HG02885 (cell line): ENCODE data around the gene BTBD19.
"Not testable (repeated sequence)": the region's sequence is repeated elsewhere in the genome, so short reads cannot be mapped to it uniquely, and the experiment has no call there.

Experiments
- ATAC-seq: cut with Tn5 transposase; IDR thresholded peaks from one replicate; pipeline ENCODE4 v1.9.1; 2021; ENCODE audit warnings: mild to moderate bottlenecking; ENCODE audit not compliant: unreplicated experiment, poor library complexity

Gene BTBD19

DNA sequence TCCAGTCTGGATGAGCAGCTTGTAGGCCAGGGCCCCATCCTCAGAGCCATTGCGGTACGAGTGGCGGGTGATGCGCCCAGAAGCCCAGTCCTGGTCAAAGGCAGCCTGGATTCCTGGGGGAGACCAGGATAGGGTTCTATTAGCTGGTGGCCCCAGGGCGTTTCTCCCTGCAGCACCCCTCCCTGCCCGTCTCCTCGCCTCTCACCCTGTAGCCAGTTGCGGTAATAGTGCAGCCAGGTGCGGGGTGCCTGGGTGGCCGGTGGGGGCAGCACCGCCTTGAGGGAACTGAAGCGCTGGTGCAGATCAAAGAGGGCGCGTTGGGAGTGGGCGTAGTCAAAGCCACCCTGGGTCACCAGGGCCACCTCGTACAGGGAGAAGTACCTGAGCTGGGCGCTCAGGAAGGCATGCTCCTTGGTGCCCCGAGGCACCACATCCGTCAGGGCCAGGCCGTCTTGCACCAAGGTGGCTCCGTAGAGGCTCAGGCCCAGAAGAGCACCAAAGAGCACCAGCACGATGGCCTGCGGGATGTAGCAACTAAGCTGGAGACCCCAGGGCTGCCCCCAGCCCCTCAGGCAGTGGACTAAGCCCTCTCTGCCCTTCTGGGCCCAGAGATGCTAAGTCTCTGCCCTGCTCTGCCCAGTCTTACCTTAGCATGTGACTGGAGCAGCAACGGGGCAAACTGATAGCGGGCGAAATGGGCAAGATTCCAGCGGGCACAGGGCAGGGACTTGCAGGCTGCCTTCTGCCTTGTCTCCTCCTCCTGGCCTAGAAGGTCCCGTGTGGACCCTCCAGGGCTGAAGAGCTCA lies 19.1 kb downstream of the BTBD19 start:
- ATAC-seq, result no peak

DNA sequence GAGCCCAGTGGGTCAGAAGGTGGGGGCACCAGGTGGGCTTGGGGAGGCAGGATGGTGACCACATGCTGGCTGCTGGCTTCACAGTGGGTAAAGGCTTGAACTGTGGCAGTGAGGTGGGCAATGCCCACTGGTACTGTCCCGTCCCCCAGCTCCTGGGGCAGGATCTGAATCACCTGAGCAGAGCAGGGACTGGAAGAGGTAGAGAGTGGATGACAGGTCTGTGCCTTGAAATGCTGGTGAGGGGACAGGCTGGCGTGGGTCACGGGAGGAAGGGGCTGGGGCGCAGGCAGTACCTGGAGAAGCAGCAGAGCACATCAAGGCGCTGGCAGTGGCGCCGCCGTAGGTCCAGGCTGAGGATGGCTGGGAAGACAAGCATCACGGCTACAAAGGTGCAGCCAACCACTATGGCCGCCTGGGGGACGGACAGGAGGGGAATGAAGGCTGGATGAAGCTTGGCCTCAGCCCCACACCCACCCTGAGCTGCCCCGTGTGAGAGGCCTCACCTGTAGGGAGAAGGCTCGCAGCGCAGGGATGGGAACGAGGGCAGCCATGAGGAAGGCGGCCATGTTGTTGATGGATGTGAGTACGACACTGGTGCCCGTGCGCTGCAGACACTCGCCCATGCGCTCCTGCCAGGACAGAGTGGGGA lies 19.8 kb downstream of the BTBD19 start:
- ATAC-seq, result no peak

DNA sequence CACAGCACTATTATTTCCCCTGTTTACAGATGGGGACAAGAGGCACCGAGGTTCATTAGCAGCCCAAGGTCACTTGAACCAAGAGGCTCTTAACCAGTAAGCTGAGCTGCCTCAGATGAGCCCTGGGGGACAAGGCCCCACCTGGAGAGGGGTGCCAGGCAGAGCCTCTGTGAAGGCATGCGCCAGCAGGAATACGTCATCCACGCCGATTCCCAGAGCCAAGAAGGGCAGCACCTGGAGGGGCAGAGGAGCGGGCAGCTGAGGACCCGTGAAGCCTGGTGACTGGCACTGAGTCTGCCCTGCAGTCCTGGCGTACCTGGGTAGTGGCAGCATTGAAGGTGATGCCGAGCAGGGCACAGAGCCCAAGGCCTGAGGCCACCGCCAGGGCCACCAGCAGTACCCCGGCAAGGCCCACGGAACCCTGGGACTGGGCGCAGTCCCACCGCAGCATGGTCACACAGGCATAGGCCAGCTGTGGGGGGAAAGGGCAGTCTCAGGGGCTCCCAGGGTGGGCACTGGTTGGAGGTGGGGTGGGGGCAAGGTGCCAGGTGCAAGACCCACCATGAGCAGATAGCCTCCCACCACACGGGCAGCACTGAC lies 20.6 kb downstream of the BTBD19 start:
- ATAC-seq, result no peak

DNA sequence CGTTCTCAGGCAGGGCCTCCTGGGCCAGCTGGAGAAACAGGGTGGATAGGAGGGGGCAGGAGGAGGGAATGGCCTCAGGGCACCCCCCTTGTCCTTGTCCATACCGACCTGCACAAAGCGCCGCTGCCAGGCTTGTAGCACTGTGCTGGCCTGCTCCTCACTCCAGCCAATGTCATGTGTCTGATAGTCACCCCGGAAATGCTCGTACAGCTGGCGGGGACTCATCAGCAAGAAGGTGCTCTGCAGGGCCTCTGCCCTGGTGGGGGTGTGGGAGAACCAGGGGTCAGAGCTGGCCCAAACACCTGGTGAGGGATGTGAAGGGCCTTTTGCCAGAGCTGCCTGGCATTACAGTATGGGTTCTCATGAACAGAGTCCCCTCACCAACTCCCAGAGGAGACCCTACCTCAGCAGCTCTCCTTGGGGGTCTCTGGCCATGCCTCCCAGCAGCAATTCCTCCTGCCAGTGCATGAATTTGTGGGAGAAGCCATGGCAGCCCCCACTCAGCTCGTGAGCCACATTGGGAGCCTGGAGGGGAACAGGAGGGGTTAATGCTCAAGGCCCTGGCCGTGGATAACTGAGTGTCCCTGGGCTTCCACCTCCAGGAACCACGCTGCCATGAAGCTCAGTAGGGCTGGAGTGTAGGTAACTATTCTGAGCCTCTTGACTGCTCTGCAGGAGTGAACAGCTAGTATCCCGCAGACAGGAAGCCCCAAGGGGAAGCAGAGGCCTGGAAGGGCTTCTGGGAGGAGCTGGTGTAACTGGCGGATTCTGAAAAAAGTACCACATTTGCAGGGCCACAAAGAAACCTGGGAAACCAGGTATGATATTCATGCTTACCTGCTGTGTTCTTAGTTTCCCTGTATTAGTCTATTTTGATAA lies 21.4 kb downstream of the BTBD19 start:
- ATAC-seq, result no peak

DNA sequence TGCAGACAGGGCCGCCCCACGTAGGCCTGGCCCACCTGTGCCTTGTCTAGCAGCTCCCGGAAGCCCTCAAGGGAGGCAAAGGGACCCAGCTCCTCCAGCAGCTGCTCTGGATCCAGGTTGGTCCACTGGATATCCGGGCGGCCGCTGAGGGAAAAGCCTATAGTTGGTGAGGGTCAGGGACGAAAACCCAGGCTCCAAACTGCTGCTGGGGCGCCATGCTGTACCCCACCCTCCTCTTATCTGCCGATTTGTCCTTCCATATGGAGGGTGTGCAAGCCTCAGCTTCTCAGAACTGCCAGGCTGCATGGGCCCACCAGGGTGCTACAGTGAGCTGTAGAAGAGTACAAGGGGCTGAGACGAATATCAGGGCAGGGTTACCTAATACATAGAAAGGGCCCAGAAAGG lies 22.6 kb downstream of the BTBD19 start:
- ATAC-seq, result no peak

DNA sequence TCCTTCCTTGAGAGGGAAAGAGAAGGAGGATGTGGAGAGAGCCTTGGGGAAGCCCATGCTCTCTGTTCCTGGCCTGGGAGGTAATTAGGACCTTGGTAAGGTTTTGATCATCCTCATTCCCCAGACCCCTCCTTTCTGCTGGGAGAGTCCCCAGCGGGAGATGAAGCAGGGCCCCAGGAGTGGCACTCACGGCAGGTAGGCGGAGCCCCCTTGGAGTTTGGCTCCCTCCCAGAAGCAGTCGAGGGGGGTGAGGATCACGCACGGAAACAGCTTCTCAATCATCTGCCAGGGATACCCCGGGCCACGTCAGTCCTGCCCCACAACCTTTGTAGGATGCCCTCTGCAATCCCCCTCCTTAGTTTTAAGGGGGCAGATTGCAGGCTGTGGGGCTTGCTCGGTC lies 23.2 kb downstream of the BTBD19 start:
- ATAC-seq, result no peak

DNA sequence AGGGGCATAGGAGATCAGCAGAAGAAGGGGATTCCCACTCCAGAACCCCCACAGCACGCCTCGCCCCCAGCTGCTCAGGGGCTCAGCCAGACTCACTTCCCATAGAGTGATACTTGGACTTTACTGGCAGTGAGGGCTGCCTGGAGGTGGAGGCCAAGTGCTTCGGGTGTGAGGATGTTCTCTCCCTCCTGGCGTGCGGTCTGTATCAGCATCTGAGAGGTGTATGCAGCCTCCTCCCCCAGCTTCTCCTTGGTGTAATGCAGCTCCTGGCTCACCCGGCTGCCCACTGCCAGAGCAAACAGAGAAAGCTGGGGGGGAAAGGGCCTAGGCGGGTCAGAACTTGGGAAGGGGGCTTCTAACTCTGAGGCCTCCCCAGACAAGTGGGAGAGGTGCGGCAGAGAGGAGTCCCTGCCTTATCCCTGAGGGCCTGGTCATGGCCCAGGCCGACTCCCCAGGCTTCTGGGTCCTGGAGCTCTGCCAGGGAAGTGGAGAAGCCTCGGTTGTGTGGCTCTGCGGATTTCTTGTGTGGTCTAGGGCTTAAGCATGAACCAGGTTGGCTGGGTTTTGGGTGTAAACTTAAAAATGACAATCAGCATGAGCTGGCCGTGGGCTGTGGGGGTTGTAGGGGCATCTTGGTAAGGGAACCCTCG lies 23.9 kb downstream of the BTBD19 start:
- ATAC-seq, result no peak

DNA sequence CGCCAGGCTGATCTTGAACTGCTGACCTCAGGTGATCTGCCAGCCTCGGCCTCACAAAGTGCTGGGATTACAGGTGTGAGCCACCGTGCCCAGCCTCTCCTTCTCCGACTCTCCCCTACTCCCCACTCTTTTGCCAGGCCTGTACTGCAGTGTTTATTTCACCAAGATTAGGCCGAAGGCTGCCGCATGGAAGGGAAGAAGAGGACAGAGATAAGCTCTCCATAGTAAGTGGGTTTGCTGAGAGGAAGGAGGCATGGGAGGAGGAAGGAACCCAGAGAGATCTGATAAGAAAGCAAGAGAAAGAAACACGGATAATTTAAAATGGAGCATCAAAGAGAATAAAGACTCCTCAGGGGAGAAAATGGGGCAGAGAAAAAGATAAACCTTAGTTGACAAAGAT lies 26.0 kb downstream of the BTBD19 start:
- ATAC-seq, result no peak

DNA sequence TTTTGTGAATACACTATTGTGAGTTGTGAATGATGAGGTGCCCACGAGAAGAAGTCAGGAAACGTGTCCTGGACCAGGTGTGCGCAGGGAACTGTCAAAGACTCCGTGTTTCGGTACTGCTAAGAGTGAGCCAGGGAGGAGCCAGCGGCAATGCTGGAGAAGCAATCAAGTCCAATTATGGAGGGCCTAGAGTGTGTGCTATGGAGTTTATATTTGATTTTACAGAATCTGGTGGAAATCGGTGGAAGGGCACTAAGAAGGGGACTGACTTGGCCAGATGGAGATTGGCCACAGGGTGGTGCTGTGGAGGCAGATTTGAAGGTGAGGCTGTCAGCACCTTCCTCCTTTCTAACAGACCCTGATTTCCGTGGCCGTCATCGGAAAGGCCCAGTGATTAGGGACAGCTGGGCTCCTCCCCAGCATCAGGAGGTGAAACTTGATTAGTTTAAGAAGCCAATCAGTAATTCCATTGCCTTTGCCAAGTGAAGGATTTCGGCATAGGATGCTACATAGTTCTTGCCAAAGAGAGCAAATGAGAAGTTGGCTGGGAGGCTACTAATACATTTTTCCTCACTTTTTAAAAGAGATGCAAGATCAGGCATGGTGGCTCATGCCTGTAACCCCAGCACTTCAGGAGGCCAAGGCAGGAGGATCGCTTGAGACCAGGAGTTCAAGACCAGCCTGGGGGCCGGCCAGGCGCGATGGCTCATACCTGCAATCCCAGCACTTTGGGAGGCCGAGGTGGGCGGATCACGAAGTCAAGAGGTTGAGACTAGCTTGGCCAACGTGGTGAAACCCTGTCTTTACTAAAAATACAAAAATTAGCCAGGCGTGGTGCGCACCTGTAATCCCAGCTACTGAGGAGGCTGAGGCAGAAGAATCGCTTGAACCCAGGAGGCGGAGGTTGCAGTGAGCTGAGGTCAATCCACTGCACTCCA lies 27.7 kb downstream of the BTBD19 start:
- peak; percentile 66 for ATAC-seq

DNA sequence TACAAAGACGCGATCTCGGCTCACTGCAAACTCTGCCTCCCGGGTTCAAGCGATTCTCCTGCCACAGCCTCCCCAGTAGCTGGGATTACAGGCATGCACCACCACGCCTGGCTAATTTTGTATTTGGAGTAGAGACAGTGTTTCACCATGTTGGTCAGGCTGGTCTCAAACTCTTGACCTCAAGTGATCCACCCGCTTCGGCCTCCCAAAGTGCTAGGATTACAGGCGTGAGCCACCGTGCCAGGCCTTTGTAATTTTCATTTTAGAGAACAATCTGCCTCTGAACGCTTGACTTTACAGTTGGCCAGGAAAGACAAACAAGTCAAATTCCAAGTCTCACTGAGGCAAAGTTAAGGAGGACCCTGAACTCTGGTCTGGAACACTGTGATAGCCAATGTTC lies 30.0 kb downstream of the BTBD19 start:
- ATAC-seq, result not testable (repeated sequence)

DNA sequence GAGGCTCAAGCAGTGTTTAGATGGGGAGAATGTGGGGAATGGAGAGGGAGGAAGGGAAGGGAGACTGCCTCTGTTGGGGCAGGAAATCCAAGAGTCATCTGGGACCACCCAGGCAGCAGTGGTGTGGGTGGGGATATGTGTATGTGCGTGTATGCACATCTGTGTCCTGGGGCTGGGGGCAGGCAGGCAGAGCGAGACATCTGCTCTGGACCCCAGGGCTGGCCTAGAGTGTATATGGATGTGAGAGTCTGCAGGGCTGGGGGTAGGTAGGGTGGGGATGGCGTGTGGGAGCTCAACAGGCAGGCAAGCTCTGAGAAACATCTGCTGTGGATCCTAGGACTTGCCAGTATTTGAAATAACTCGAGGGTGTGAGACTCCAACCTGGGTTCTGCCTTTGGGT lies 31.3 kb downstream of the BTBD19 start:
- no peak for ATAC-seq

DNA sequence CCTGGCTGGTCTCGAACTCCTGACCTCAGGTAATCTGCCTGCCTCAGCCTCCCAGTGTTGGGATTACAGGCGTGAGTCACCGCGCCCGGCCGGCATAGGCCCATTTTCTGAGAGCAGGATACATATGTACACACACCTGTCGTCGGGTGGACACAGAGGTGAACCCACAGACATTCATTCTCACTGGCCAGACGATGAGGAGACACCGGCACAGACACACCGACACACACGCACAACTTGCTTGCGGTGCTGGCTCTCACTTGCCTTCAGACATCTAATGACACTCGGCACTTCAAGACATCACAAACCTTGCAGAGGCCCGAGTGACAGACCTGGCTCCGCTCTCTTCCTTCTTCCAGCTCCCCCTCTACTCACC lies 34.2 kb downstream of the BTBD19 start:
- ATAC-seq, result no peak

DNA sequence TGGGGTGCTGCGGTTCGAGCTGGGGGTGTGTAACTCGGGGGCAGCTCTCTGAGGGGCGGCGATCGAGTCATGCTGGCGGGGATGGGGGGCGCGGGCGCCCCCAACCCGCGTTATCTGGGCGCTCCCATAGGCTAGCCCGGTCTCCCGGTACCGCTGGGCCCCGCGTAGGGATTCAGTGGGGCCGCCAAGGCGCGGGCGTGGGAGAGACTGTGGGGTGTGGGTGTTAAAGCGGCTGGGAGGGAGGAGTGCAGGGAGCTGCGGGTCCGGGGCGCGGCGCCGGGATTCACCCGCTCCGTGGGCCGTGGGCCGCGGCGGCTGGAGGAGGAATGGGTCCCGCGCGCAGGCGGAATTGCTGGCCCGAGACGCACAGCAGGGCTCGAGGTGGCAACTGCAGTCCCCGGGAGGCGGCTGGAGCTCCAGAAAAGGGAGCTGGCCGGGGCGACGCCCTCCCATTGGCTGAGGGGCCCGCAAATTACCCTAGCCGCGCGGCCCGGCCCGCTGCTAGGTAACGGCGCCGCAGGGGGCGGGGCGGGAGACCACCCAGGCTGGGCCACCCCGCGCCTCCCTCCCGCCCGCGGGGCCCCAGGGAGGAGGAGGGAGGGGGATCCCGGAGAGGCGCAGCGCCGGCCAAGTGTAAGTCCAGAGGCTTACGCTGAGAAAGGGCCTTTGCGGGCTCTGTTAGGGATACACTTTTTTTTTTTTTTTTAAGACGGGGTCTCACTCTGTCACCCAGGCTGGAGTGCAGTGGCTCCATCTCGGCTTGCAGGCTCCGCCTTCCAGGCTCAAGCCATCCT lies 34.7 kb downstream of the BTBD19 start, which contains the start of gene PTCH2:
PTCH2 (minus strand) TSS at position 392 of the 794 bp plus-strand sequence; CDS start at position 71, 321 bp downstream.
- no peak for ATAC-seq

DNA sequence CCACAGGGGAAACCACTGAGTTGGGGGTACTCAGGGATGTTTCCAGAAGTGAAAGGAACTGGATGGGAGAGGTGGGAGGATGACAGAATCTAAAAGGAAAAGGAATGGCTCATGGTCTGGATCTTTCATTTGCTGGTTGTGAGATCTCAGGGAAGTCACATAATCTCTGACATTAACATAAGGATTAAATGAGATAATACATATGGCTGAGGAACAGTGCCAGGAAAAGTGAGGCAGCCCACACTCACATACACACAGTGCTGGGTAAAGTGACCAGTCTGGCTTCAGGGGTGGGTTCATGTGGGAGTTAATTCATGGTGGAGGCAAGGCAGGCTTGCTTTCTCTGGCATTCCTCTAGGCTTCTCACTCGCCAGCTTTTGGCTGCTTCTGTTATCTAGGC lies 38.7 kb downstream of the BTBD19 start:
- no peak for ATAC-seq

DNA sequence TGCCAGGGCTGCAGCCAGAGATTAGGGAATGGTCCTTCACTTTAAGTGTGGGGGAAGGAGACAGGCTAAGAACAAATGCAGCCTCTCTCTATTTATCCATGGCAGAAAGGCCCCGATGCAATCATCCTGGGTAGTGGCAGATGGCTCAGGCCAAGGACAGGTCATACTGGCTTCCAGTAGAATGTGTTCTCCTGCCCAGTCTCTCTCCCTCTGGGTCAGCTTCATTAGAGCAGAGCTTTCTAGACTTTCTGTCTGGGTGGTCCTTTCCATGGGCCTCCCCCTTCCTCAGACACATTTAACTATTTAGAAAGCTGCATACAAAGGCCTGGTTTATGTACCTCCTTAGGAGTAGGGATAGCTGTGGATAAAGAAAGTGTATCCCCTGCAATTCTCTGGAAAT lies 39.5 kb downstream of the BTBD19 start:
- no peak for ATAC-seq

DNA sequence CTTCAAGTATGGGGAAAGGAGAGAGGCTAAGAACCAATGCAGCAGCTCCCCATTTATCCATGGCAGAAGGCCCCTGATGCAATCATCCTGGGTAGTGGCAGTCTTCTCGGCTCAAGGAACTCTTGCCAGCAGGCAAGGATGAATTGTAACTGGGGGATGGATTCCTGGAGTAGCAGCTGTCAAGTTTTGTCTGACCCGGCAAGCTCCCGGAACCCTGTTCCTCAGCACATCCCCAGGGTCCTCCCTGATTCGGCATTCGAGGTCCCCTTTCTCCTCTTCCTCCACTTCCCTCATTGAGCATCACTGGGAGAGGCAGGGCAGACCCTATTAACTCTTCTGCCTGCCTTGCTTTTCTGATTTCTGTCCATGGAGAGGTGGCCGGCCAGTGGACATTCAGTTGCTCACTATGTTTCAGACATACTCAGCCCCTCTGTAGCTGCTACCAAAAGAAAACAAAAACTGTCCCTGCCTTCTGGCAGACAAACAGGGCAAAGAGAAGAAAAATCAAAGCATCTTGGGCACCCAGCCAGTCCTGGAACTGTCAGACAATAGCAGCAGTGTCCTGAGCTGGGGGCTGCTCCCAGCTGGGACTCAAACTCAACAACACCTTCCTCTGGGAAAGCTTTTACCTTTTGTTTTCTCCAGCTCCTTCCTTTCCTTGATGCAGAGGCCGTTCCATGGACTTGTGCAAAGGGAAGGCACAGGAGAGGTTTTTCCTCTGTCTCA lies 40.3 kb downstream of the BTBD19 start:
- ATAC-seq, result no peak

DNA sequence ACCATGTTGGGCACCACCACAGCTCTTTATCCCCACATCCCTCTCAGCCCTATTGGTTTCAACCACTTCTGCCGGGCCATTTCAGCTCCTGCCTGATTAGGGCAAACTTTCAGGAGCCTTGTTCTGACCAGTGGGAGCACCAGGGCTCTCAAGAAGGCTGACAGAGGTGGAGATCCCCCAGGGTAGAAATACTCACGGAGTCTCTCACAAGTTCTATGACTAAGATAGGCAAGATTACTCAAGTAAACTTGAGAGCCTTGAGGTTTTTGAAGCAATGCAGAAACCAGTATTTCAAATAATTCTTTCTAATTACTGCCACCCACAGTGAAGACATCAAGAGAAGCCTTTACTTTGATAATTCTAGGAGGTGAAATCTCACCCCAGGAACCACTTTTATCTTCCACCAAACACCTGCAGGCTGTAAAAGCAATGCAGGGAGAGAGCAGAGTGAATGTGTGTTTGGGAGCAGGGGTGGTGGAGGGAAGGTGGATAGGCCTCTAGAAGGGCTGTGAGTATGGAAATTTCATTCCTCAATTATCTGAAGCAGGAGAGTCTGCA lies 41.3 kb downstream of the BTBD19 start:
- ATAC-seq, result no peak
